Fibroblast of skin of back (primary cell): Measurements from ENCODE around the gene CCDC40.

Source experiments
- DNase-seq: peaks from one replicate; pipeline ENCODE4 v3.0.0-alpha.2; 2013

The CCDC40 gene

GRCh38 chr17:80147035-80147822 is 110.8 kb downstream of the CCDC40 start, which contains the start of gene EIF4A3:
Gene EIF4A3 (minus strand): TSS chr17:80147128. CDS start chr17:80146961, 167 bp downstream.
- DNase-seq, result peak; percentile 98
